Measurements from ENCODE around the gene TAF5. TPM values are rescaled to one million over a fixed set of nuclear protein-coding genes. Genes with fewer than 3 reads are reported as not detected.
A peak's percentile ranks its signal among the peaks of the same experiment; 100 is the strongest.

The TAF5 gene
- total RNA-seq (9.4 TPM), polyA plus RNA-seq (1 to 10 TPM; 3.2 to 4.0 (median 3.7) TPM)

- no peaks in the 10 kb centered on the region for H3K27me3 ChIP-seq (ENCODE audit: control insufficient read depth, insufficient read depth, low read length)
- ATAC-seq (ENCODE audit: low read depth in 2 of 2): peak; percentile 65 to 73
- peak; percentile 85 to 97 (median 93) for DNase-seq
- H3K36me3 Mint-ChIP-seq: peaks cover 3% of the 10 kb centered on the region
- H3K9me3 ChIP-seq (ENCODE audit: control insufficient read depth in 2 of 2, low read length in 2 of 2): no peaks in the 10 kb centered on the region
- H3K27ac ChIP-seq (ENCODE audit: insufficient read depth, low read length, poor library complexity, severe bottlenecking): peak within 1 kb of the TSS; percentile 87
- peaks cover 27% of the 10 kb centered on the region for H3K4me1 ChIP-seq (ENCODE audit: control insufficient read depth, insufficient read depth, low read length, poor library complexity, severe bottlenecking)
- H3K4me1 Mint-ChIP-seq: peaks cover 6 to 33% (median 22%) of the 10 kb centered on the region in 4 donors
- peak within 1 kb of the TSS; percentile 97 to 100 (median 98) for H3K4me3 Mint-ChIP-seq
- H3K27me3 Mint-ChIP-seq: no peaks in the 10 kb centered on the region
- peak within 1 kb of the TSS; percentile 99 for H3K4me3 ChIP-seq (ENCODE audit: low read depth, low read length)
- H3K27ac Mint-ChIP-seq: peak within 1 kb of the TSS; percentile 91 to 95 (median 92)
- peaks cover 1% of the 10 kb centered on the region for H3K36me3 ChIP-seq (ENCODE audit: control insufficient read depth, insufficient read depth, low read length)
- peaks cover 0 to 2% (median 0%) of the 10 kb centered on the region in 7 donors for H3K9me3 Mint-ChIP-seq
Measured at GRCh38 chr10:103367782-103368518, at the start of gene TAF5. TAF5 (plus strand) TSS chr10:103367976; CDS start chr10:103367990, 14 bp downstream.

GRCh38 chr10:103327906-103328305 is 39.9 kb upstream of the TAF5 start:
- Mint-ChIP-seq H3K36me3 (peaks cover 9% of the 10 kb centered on the region), H3K9me3 (no peaks in the 10 kb centered on the region), H3K27ac (no peak overlapping the region), H3K4me1 (no peaks in the 10 kb centered on the region), H3K4me3 (no peak overlapping the region), H3K27me3 (no peaks in the 10 kb centered on the region)
- Histone ChIP-seq H3K9me3 (ENCODE audit: control insufficient read depth in 2 of 2, low read length in 2 of 2) (no peaks in the 10 kb centered on the region), H3K36me3 (ENCODE audit: control insufficient read depth, insufficient read depth, low read length) (peaks cover 39% of the 10 kb centered on the region), H3K4me1 (ENCODE audit: control insufficient read depth, insufficient read depth, low read length, poor library complexity, severe bottlenecking) (no peaks in the 10 kb centered on the region), H3K27ac (ENCODE audit: insufficient read depth, low read length, poor library complexity, severe bottlenecking) (no peak overlapping the region), H3K4me3 (ENCODE audit: low read depth, low read length) (no peak overlapping the region), H3K27me3 (ENCODE audit: control insufficient read depth, insufficient read depth, low read length) (no peaks in the 10 kb centered on the region)
- ATAC-seq (ENCODE audit: low read depth in 2 of 2) (no peak), DNase-seq (no peak)

- peak overlapping the region in 1 of 3 donors; percentile 48 for H3K27ac Mint-ChIP-seq
- H3K36me3 ChIP-seq (ENCODE audit: control insufficient read depth, insufficient read depth, low read length): peaks cover 30% of the 10 kb centered on the region
- no peak overlapping the region for H3K4me3 ChIP-seq (ENCODE audit: low read depth, low read length)
- H3K9me3 Mint-ChIP-seq: no peaks in the 10 kb centered on the region
- no peak overlapping the region for H3K27ac ChIP-seq (ENCODE audit: insufficient read depth, low read length, poor library complexity, severe bottlenecking)
- peak in 2 of 3 donors; percentile 27 to 56 for DNase-seq
- H3K4me1 Mint-ChIP-seq: no peaks in the 10 kb centered on the region
- no peaks in the 10 kb centered on the region for H3K27me3 Mint-ChIP-seq
- H3K27me3 ChIP-seq (ENCODE audit: control insufficient read depth, insufficient read depth, low read length): no peaks in the 10 kb centered on the region
- H3K9me3 ChIP-seq (ENCODE audit: control insufficient read depth in 2 of 2, low read length in 2 of 2): no peaks in the 10 kb centered on the region
- no peak for ATAC-seq (ENCODE audit: low read depth in 2 of 2)
- no peaks in the 10 kb centered on the region for H3K4me1 ChIP-seq (ENCODE audit: control insufficient read depth, insufficient read depth, low read length, poor library complexity, severe bottlenecking)
- H3K4me3 Mint-ChIP-seq: no peak overlapping the region
- peaks cover 11% of the 10 kb centered on the region for H3K36me3 Mint-ChIP-seq
Measured at GRCh38 chr10:103333934-103334520, 33.7 kb upstream of the TAF5 start.

- Histone ChIP-seq H3K36me3 (ENCODE audit: control insufficient read depth, insufficient read depth, low read length) (peaks cover 32% of the 10 kb centered on the region), H3K9me3 (ENCODE audit: control insufficient read depth in 2 of 2, low read length in 2 of 2) (no peaks in the 10 kb centered on the region), H3K4me1 (ENCODE audit: control insufficient read depth, insufficient read depth, low read length, poor library complexity, severe bottlenecking) (no peaks in the 10 kb centered on the region), H3K27me3 (ENCODE audit: control insufficient read depth, insufficient read depth, low read length) (no peaks in the 10 kb centered on the region), H3K4me3 (ENCODE audit: low read depth, low read length) (no peak overlapping the region), H3K27ac (ENCODE audit: insufficient read depth, low read length, poor library complexity, severe bottlenecking) (no peak overlapping the region)
- Mint-ChIP-seq H3K27me3 (no peaks in the 10 kb centered on the region), H3K9me3 (no peaks in the 10 kb centered on the region), H3K36me3 (peaks cover 11% of the 10 kb centered on the region), H3K27ac (no peak overlapping the region), H3K4me1 (no peaks in the 10 kb centered on the region), H3K4me3 (no peak overlapping the region)
- ATAC-seq (ENCODE audit: low read depth in 2 of 2): no peak
- DNase-seq: no peak
Measured at GRCh38 chr10:103334567-103334966, 33.2 kb upstream of the TAF5 start.

GRCh38 chr10:103336370-103336769 is 31.4 kb upstream of the TAF5 start:
- Mint-ChIP-seq H3K27me3 (no peaks in the 10 kb centered on the region), H3K4me3 (no peak overlapping the region), H3K36me3 (peaks cover 8% of the 10 kb centered on the region), H3K27ac (no peak overlapping the region), H3K4me1 (no peaks in the 10 kb centered on the region), H3K9me3 (no peaks in the 10 kb centered on the region)
- Histone ChIP-seq H3K9me3 (ENCODE audit: control insufficient read depth in 2 of 2, low read length in 2 of 2) (no peaks in the 10 kb centered on the region), H3K27me3 (ENCODE audit: control insufficient read depth, insufficient read depth, low read length) (no peaks in the 10 kb centered on the region), H3K4me3 (ENCODE audit: low read depth, low read length) (no peak overlapping the region), H3K27ac (ENCODE audit: insufficient read depth, low read length, poor library complexity, severe bottlenecking) (no peak overlapping the region), H3K4me1 (ENCODE audit: control insufficient read depth, insufficient read depth, low read length, poor library complexity, severe bottlenecking) (no peaks in the 10 kb centered on the region), H3K36me3 (ENCODE audit: control insufficient read depth, insufficient read depth, low read length) (peaks cover 21% of the 10 kb centered on the region)
- no peak for DNase-seq
- ATAC-seq (ENCODE audit: low read depth in 2 of 2): no peak

GRCh38 chr10:103350175-103350516 is 17.6 kb upstream of the TAF5 start:
- no peaks in the 10 kb centered on the region for H3K27me3 Mint-ChIP-seq
- no peaks in the 10 kb centered on the region for H3K9me3 Mint-ChIP-seq
- H3K4me3 ChIP-seq (ENCODE audit: low read depth, low read length): peak overlapping the region; percentile 64
- peaks cover 4% of the 10 kb centered on the region for H3K36me3 Mint-ChIP-seq
- no peak for ATAC-seq (ENCODE audit: low read depth in 2 of 2)
- peaks cover 10% of the 10 kb centered on the region for H3K4me1 ChIP-seq (ENCODE audit: control insufficient read depth, insufficient read depth, low read length, poor library complexity, severe bottlenecking)
- peaks cover 4 to 19% (median 10%) of the 10 kb centered on the region in 4 donors for H3K4me1 Mint-ChIP-seq
- no peak overlapping the region for H3K27ac Mint-ChIP-seq
- H3K36me3 ChIP-seq (ENCODE audit: control insufficient read depth, insufficient read depth, low read length): peaks cover 12% of the 10 kb centered on the region
- H3K4me3 Mint-ChIP-seq: peak overlapping the region; percentile 65 to 96 (median 90)
- H3K27me3 ChIP-seq (ENCODE audit: control insufficient read depth, insufficient read depth, low read length): no peaks in the 10 kb centered on the region
- no peaks in the 10 kb centered on the region for H3K9me3 ChIP-seq (ENCODE audit: control insufficient read depth in 2 of 2, low read length in 2 of 2)
- H3K27ac ChIP-seq (ENCODE audit: insufficient read depth, low read length, poor library complexity, severe bottlenecking): peak overlapping the region; percentile 68
- no peak for DNase-seq

- peak; percentile 73 to 84 for ATAC-seq (ENCODE audit: low read depth in 2 of 2)
Measured at GRCh38 chr10:103350517-103351260, 17.1 kb upstream of the TAF5 start, which contains the start of gene PCGF6. PCGF6 (minus strand) TSS chr10:103351140; CDS start chr10:103351066, 74 bp downstream.

More at GRCh38 chr10:103350517-103351260, 17.1 kb upstream of the TAF5 start, which contains the start of gene PCGF6:
- Histone ChIP-seq H3K36me3 (ENCODE audit: control insufficient read depth, insufficient read depth, low read length) (peaks cover 10% of the 10 kb centered on the region), H3K9me3 (ENCODE audit: control insufficient read depth in 2 of 2, low read length in 2 of 2) (no peaks in the 10 kb centered on the region), H3K27me3 (ENCODE audit: control insufficient read depth, insufficient read depth, low read length) (no peaks in the 10 kb centered on the region), H3K4me3 (ENCODE audit: low read depth, low read length) (peak within 1 kb of the TSS; percentile 80), H3K27ac (ENCODE audit: insufficient read depth, low read length, poor library complexity, severe bottlenecking) (peak within 1 kb of the TSS; percentile 68), H3K4me1 (ENCODE audit: control insufficient read depth, insufficient read depth, low read length, poor library complexity, severe bottlenecking) (peaks cover 10% of the 10 kb centered on the region)
- peak; percentile 59 to 75 (median 74) for DNase-seq
- no peaks in the 10 kb centered on the region for H3K27me3 Mint-ChIP-seq
- H3K9me3 Mint-ChIP-seq: no peaks in the 10 kb centered on the region
- H3K4me3 Mint-ChIP-seq: peak within 1 kb of the TSS; percentile 90 to 96 (median 92)
- peak within 1 kb of the TSS; percentile 77 to 89 (median 83) for H3K27ac Mint-ChIP-seq
- peaks cover 3% of the 10 kb centered on the region for H3K36me3 Mint-ChIP-seq
- peaks cover 4 to 19% (median 10%) of the 10 kb centered on the region in 4 donors for H3K4me1 Mint-ChIP-seq
